Placental pericyte (primary cell): ENCODE data around the gene MOGAT1. TPM values are rescaled to one million over a fixed set of nuclear protein-coding genes. Genes with fewer than 3 reads are reported as not detected.

Experiments used
- total RNA-seq: library from RNA; depleted of rRNA; stranded (reverse); fragments of >200 nt; gene quantifications from 2 replicates; pipeline ENCODE4 v1.2.3, GENCODE V29; 2012

The MOGAT1 gene, protein sequence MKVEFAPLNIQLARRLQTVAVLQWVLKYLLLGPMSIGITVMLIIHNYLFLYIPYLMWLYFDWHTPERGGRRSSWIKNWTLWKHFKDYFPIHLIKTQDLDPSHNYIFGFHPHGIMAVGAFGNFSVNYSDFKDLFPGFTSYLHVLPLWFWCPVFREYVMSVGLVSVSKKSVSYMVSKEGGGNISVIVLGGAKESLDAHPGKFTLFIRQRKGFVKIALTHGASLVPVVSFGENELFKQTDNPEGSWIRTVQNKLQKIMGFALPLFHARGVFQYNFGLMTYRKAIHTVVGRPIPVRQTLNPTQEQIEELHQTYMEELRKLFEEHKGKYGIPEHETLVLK
- total RNA-seq: not detected in 2 replicates

DNA sequence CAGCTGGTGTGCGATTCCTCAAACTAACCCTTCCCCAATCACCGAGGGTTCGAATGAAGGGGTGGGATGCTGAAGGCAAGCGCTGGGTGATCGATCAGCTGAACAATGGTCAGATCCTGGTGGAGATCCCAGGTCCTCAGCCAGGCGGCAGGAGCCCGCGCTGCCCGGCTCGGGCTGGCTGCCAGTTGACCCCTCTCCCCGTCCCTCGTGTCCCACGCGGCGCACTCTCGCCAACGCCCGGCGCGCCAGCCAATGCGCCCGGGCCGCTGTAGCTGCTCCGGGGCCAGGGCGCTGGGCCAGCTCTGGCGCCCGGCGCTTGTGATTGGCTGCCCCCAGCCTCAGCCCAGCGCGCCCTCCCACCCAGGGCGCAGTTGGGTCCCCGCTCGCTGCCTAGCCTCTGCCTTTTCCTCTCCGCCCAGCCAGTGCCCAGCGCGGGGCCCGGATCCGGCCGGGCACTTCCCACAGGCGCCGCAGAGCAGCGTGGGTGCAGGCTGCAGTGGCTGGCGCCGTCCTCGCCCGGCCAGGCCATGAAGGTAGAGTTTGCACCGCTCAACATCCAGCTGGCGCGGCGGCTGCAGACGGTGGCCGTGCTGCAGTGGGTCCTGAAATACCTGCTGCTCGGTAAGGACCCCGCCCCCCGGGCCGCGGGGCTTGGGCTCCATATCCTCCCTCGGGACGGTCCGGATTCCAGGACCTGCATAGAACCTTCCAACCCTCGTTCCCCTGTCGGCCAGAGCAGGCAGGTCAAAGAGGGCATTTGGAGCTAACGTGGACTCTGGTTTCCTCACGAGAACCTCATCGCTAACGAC lies at the start of gene MOGAT1:
TSS of gene MOGAT1 (plus strand) at position 400 of the 809 bp plus-strand sequence. CDS start at position 528, 128 bp downstream.

DNA sequence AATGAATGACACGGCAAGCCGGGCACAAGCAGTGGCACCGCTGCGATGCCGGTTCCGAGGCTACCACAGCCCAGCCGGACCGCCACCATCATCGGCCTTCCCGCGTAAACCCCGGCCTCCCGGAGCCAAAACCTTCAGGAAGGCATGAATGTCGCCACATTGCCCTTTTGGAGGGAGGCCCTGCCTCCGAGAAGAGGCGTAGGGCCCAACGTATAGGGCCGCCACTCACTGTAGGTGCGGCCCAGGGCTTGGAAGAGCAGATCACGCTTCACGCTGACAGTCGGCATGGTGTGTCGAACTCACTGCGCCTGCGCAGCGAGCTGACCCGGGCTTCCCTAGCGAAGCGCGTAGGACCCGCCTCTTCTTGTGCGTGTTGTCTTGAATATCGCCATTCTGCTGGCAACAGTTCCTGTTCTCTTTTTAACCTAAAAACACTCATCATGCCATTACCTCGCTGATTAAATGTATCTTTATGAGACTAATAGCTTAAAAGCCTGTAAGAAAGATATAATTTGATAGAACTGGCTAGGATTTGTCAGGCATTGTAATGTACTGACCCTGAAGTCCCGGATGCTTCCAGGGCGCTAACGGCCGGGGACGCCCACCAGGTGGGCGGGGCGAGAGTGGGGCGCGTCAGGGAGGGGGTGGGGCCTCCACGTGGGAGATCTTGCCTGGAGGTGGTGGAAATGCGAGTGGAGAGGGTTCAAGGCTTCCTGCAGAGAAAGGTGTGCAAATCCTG lies 15.5 kb upstream of the MOGAT1 start, which contains the start of gene FARSB:
TSS of gene FARSB (minus strand) at position 306 of the 739 bp plus-strand sequence. CDS start at position 287, 19 bp downstream.

Other genes starting within 250 kb of the MOGAT1 start
- gene SGPP2, start 247.1 kb upstream of the MOGAT1 start, total RNA-seq: not detected in 2 replicates
- 10.3 and 31.9 TPM in 2 replicates for gene FARSB, start 15.6 kb upstream of the MOGAT1 start, total RNA-seq
- 151 and 196 TPM in 2 replicates for gene ACSL3, start 189.4 kb downstream of the MOGAT1 start, total RNA-seq